Sigmoid colon (tissue), 7 donors: ENCODE measurements around the gene TCERG1L. TPM values are rescaled to one million over a fixed set of nuclear protein-coding genes. Genes with fewer than 3 reads are reported as not detected.

ENCODE experiments used
- DNase-seq: peaks from one replicate; pipeline ENCODE4 v3.0.0-alpha.2; 2019
- H3K27ac ChIP-seq, 4 donors: fragments of 200-600 bp; sonication (generic); one replicate each; pipeline ENCODE4 v1.5.1; 2016 to 2019; ENCODE audit warnings: mild to moderate bottlenecking in 1 of 4
- H3K27me3 ChIP-seq, 3 donors: fragments of 200-600 bp; sonication (generic); one replicate each; pipeline ENCODE4 v1.5.1; 2019; ENCODE audit warnings: mild to moderate bottlenecking in 1 of 3
- H3K36me3 ChIP-seq, 4 donors: fragments of 200-600 bp; sonication (generic); one replicate each; pipeline ENCODE4 v1.5.1; 2016 to 2019
- H3K4me1 ChIP-seq, 4 donors: fragments of 200-600 bp; sonication (generic); one replicate each; pipeline ENCODE4 v1.5.1; 2017 to 2019
- H3K4me3 ChIP-seq, 4 donors: fragments of 200-600 bp; sonication (generic); one replicate each; pipeline ENCODE4 v1.5.1; 2017 to 2019; ENCODE audit warnings: mild to moderate bottlenecking in 2 of 4, moderate library complexity in 1 of 4
- H3K9me3 ChIP-seq, 4 donors: fragments of 200-600 bp in 3 of 4; sonication (generic) in 3 of 4; one replicate each; pipeline versions ENCODE4 v1.5.1 to v1.6.1; 2013 to 2019
- EP300 ChIP-seq, 4 donors: sonication (generic); formaldehyde crosslinking; IDR thresholded peaks; one replicate each; pipeline ENCODE4 v1.6.1; 2017; ENCODE audit warnings: antibody characterized with exemption in 4 of 4
- POLR2A ChIP-seq, 2 donors: fragments of 450-650 bp; IDR thresholded peaks; one replicate each; pipeline ENCODE4 v1.6.1; 2016; ENCODE audit warnings: antibody characterized with exemption in 2 of 2, mild to moderate bottlenecking in 2 of 2, moderate library complexity in 2 of 2
- POLR2AphosphoS5 ChIP-seq, 4 donors: sonication (generic); formaldehyde crosslinking; IDR thresholded peaks; one replicate each; pipeline ENCODE4 v1.6.1; 2017; ENCODE audit warnings: antibody characterized with exemption in 4 of 4
- WGBS, 2 donors: extraction: QIAGEN DNeasy Blood & Tissue Kit; methylation state at CpG; one replicate each; pipeline ENCODE4 v1.1.7; 2013; 5-methylcytosine and 5-hydroxymethylcytosine counted together
- intact Hi-C: fragments of 100-400 bp; cut with DNase I; formaldehyde crosslinking; loops from one replicate; pipeline ENCODE4 v1.15.1; 2023
- polyA plus RNA-seq, 3 donors: library from polyadenylated mRNA; stranded (reverse); fragments of 200-250 nt; gene quantifications; one replicate each; pipeline ENCODE4 v1.2.3, GENCODE V29; 2013
- total RNA-seq, 4 donors: library from RNA; depleted of rRNA; stranded (reverse); fragments of >200 nt; gene quantifications; one replicate each; pipeline ENCODE4 v1.1.0, GENCODE V29; 2016
- TF ChIP-seq, protein P1 (sequence below), 4 experiments: fragments of 450-650 bp in 3 of 4; fragments of 200-600 bp in 1 of 4; IDR thresholded peaks; one replicate each; pipeline ENCODE4 v1.5.1; 2016 to 2019; ENCODE audit warnings: antibody characterized with exemption in 4 of 4, mild to moderate bottlenecking in 3 of 4, moderate library complexity in 2 of 4
- donor health status: healthy with polysubstance abuse.
- donor health status: Bipolar disorder and iron deficiency.
- donor health status: healthy.

TCERG1L gene
- total and polyA plus RNA-seq, 7 donors: under 0.01 to 0.55 (median 0.10) TPM; not detected in 4

DNA sequence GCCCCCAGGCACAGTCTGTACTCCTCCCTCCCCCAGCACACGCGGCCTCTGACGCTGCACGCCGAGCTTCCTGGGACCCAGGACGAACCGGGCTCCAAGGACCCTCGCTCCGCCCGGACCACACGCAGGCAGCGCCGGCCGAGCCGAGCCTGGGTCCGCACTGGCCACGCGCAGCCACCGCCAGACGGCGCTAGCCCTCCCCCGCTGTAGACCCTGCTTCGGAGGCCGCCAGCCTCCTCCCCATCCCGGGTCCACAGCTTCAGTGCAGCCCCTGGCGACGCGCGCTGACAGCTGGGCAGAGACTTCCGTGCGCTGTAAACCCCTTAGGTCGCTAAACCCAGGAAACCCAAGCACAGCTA, 936 bp upstream of the TCERG1L start:
- 3 to 14% methylated on average over 32 of the region's 32 CpGs for WGBS, 2 donors
- Histone ChIP-seq H3K27me3 (peaks cover 17 to 63% (median 44%) of the 10 kb centered on the region in 3 donors), H3K4me3 (peak overlapping the region in 2 of 4 donors; percentile 34 to 35), H3K36me3 (no peaks in the 10 kb centered on the region), H3K4me1 (peaks cover 0 to 20% (median 16%) of the 10 kb centered on the region in 4 donors), H3K27ac (no peak overlapping the region), H3K9me3 (no peaks in the 10 kb centered on the region)
- intact Hi-C loops: no loop called here
- no peak for DNase-seq
- TF ChIP-seq, protein P1, sequence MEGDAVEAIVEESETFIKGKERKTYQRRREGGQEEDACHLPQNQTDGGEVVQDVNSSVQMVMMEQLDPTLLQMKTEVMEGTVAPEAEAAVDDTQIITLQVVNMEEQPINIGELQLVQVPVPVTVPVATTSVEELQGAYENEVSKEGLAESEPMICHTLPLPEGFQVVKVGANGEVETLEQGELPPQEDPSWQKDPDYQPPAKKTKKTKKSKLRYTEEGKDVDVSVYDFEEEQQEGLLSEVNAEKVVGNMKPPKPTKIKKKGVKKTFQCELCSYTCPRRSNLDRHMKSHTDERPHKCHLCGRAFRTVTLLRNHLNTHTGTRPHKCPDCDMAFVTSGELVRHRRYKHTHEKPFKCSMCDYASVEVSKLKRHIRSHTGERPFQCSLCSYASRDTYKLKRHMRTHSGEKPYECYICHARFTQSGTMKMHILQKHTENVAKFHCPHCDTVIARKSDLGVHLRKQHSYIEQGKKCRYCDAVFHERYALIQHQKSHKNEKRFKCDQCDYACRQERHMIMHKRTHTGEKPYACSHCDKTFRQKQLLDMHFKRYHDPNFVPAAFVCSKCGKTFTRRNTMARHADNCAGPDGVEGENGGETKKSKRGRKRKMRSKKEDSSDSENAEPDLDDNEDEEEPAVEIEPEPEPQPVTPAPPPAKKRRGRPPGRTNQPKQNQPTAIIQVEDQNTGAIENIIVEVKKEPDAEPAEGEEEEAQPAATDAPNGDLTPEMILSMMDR (IDR thresholded peaks at IDR 0.05): no peak
- TF ChIP-seq EP300 (IDR thresholded peaks at IDR 0.05) (no peak), POLR2A (IDR thresholded peaks at IDR 0.05) (no peak), POLR2AphosphoS5 (IDR thresholded peaks at IDR 0.05) (no peak)

DNA sequence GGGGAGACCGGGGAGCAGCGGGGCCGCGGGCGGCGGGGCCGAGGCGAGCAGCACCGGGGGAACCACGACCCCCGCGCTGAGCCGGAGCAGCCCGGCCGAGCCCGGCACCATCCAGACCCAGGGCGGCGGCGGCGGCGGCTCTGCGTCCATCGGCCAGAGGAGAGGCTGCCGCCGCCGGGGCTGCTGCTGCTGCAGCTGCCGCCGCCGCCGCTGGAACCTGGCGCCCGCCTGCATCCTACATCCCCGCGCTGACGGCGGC, 190 bp downstream of the TCERG1L start:
- TF ChIP-seq, protein P1 (IDR thresholded peaks at IDR 0.05): no peak
- TF ChIP-seq POLR2AphosphoS5 (IDR thresholded peaks at IDR 0.05) (no peak), POLR2A (IDR thresholded peaks at IDR 0.05) (no peak), EP300 (IDR thresholded peaks at IDR 0.05) (no peak)
- peak overlapping the region in 2 of 4 donors; percentile 23 to 35 for H3K4me3 ChIP-seq
- H3K9me3 ChIP-seq: no peaks in the 10 kb centered on the region
- peaks cover 17 to 70% (median 44%) of the 10 kb centered on the region in 3 donors for H3K27me3 ChIP-seq
- H3K4me1 ChIP-seq: peaks cover 0 to 20% (median 16%) of the 10 kb centered on the region in 4 donors
- no peak for DNase-seq
- 2 to 11% methylated on average over 36 of the region's 36 CpGs for WGBS, 2 donors
- intact Hi-C loops: no loop called here
- no peaks in the 10 kb centered on the region for H3K36me3 ChIP-seq
- no peak overlapping the region for H3K27ac ChIP-seq

DNA sequence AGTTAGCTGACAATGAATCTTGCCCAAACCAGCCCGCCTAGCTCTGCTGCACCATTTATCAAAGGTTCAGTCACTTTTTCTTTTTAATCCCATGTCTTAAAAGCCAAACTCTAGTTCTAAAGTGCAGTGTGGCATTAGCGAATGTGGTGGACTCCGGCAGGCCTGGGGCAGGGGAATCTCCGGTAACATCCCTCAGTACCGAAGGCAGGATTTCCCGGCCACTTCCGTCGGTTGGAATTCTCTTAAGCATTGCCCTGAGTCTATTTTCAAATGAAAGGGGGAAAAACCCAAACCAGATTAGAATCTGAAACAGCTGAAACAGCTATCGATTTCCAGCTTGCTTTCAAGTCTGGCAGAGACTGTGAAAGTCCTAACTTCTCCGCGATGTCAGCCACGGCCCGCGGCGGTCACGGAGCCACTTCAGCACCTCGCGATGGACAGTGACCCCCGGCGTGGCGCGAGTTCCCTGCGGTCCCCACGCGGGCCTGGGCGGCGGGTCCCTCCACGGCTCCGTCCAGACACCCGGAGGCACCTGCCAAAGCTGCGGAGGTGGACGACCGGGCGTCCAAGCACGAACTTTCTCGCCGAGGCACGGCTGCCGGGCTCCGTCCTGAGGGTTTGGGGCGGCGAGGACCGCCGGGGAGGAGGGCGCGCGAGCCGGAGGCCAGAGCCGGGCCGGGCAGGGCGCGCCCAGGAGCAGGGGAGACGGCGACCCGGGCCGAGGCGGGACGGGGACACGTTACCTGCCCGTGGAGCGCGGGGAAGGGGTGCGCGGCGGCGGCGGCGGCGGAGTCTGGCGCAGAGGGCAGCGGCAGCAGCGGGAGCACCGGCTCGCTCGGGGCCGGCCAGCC, 745 bp downstream of the TCERG1L start:
- Histone ChIP-seq H3K4me1 (peaks cover 0 to 20% (median 16%) of the 10 kb centered on the region in 4 donors), H3K27ac (no peak overlapping the region), H3K9me3 (no peaks in the 10 kb centered on the region), H3K27me3 (peaks cover 17 to 74% (median 44%) of the 10 kb centered on the region in 3 donors), H3K4me3 (peak overlapping the region in 2 of 4 donors; percentile 23 to 35), H3K36me3 (no peaks in the 10 kb centered on the region)
- 6 to 20% methylated on average over 76 of the region's 76 CpGs for WGBS, 2 donors
- intact Hi-C loops: no loop called here
- no peak for DNase-seq
- no peak for TF ChIP-seq EP300 (IDR thresholded peaks at IDR 0.05)
- no peak for TF ChIP-seq POLR2A (IDR thresholded peaks at IDR 0.05)
- no peak for TF ChIP-seq POLR2AphosphoS5 (IDR thresholded peaks at IDR 0.05)
- TF ChIP-seq, protein P1 (IDR thresholded peaks at IDR 0.05): no peak

DNA sequence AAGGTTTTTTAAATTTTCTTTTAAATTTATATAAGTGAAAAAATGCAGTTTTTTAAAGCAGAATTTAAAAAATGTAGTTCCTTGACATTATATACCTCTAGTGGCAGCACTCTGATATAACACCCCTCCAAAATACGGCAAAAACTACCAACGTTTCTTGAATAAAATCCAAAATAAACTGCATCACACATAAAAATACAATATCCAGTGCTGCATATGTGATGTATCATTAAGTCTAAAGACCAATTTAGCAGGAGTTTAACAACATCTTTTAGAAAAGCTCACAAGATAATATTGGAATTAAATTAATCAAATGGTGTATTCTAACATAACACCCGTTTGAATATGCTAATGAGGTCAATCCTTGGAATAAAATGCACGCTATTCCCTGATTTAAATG, 1.4 kb downstream of the TCERG1L start:
- no peaks in the 10 kb centered on the region for H3K9me3 ChIP-seq
- peaks cover 0 to 20% (median 16%) of the 10 kb centered on the region in 4 donors for H3K4me1 ChIP-seq
- H3K4me3 ChIP-seq: no peak overlapping the region
- H3K27me3 ChIP-seq: peaks cover 17 to 79% (median 44%) of the 10 kb centered on the region in 3 donors
- no peaks in the 10 kb centered on the region for H3K36me3 ChIP-seq
- 8 to 13% methylated on average over 4 of the region's 4 CpGs for WGBS, 2 donors
- H3K27ac ChIP-seq: no peak overlapping the region
- DNase-seq: no peak
- intact Hi-C loops: no loop called here
- TF ChIP-seq, protein P1 (IDR thresholded peaks at IDR 0.05): peak in 1 of 4 experiments; percentile 14
- no peak for TF ChIP-seq POLR2A (IDR thresholded peaks at IDR 0.05)
